GM23248 (cell line): ENCODE data around the gene TCP11X1.
"Not testable (repeated sequence)": the region's sequence is repeated elsewhere in the genome, so short reads cannot be mapped to it uniquely, and the experiment has no call there.

Source experiments
- EZH2 ChIP-seq: fragments of 200-600 bp; sonication (generic); IDR thresholded peaks from 2 replicates; pipeline ENCODE4 v1.6.1; 2018; ENCODE audit warnings: antibody characterized with exemption, mild to moderate bottlenecking; ENCODE audit not compliant: insufficient read depth, poor library complexity, severe bottlenecking
- EZH2phosphoT487 ChIP-seq: fragments of 200-600 bp; sonication (generic); IDR thresholded peaks from 2 replicates; pipeline ENCODE4 v1.6.1; 2018; ENCODE audit warnings: antibody characterized with exemption, moderate library complexity, mild to moderate bottlenecking, low read depth; ENCODE audit not compliant: insufficient read depth

- not testable (repeated sequence) for TF ChIP-seq EZH2phosphoT487, EZH2
Measured at GRCh38 chrX:102272231-102272630, 57.1 kb downstream of the TCP11X1 start.
